ENCODE results near the gene GALNT13.

The GALNT13 gene

GRCh38 chr2:154231021-154231420, 359.3 kb downstream of the GALNT13 start:
- DNase-seq, result no peak

- no peak for DNase-seq
Measured at GRCh38 chr2:154233231-154233630, 361.5 kb downstream of the GALNT13 start.

GRCh38 chr2:154238252-154238651, 366.5 kb downstream of the GALNT13 start:
- DNase-seq, result no peak

GRCh38 chr2:154240316-154240715, 368.6 kb downstream of the GALNT13 start:
- DNase-seq, result no peak

- no peak for DNase-seq
Measured at GRCh38 chr2:154240921-154241379, 369.2 kb downstream of the GALNT13 start.

- no peak for DNase-seq
Measured at GRCh38 chr2:154242687-154243086, 371.0 kb downstream of the GALNT13 start.

GRCh38 chr2:154243685-154244084, 372.0 kb downstream of the GALNT13 start:
- no peak for DNase-seq

- no peak for DNase-seq
Measured at GRCh38 chr2:154244932-154245331, 373.2 kb downstream of the GALNT13 start.

GRCh38 chr2:154247503-154247902, 375.8 kb downstream of the GALNT13 start:
- DNase-seq, result no peak

- no peak for DNase-seq
Measured at GRCh38 chr2:154256136-154256535, 384.4 kb downstream of the GALNT13 start.

GRCh38 chr2:154259030-154259429, 387.3 kb downstream of the GALNT13 start:
- no peak for DNase-seq

GRCh38 chr2:154261473-154262027, 389.8 kb downstream of the GALNT13 start:
- no peak for DNase-seq

GRCh38 chr2:154263206-154263605, 391.5 kb downstream of the GALNT13 start:
- DNase-seq, result no peak

- DNase-seq, result no peak
Measured at GRCh38 chr2:154264024-154264423, 392.3 kb downstream of the GALNT13 start.

GRCh38 chr2:154267983-154268382, 396.3 kb downstream of the GALNT13 start:
- DNase-seq, result no peak

GRCh38 chr2:154280543-154280942, 408.8 kb downstream of the GALNT13 start:
- DNase-seq, result no peak

- no peak for DNase-seq
Measured at GRCh38 chr2:154289870-154290269, 418.1 kb downstream of the GALNT13 start.

- no peak for DNase-seq
Measured at GRCh38 chr2:154291511-154291910, 419.8 kb downstream of the GALNT13 start.

GRCh38 chr2:154291927-154292326, 420.2 kb downstream of the GALNT13 start:
- no peak for DNase-seq

- no peak for DNase-seq
Measured at GRCh38 chr2:154293864-154294263, 422.1 kb downstream of the GALNT13 start.

GRCh38 chr2:154306266-154306970, 434.7 kb downstream of the GALNT13 start:
- no peak for DNase-seq

GRCh38 chr2:154307007-154307406, 435.3 kb downstream of the GALNT13 start:
- DNase-seq, result no peak

- DNase-seq, result no peak
Measured at GRCh38 chr2:154324601-154325000, 452.9 kb downstream of the GALNT13 start.

- no peak for DNase-seq
Measured at GRCh38 chr2:154329510-154329909, 457.8 kb downstream of the GALNT13 start.

GRCh38 chr2:154331784-154332183, 460.1 kb downstream of the GALNT13 start:
- no peak for DNase-seq

Measured in RPMI8226 (cell line).